ENCODE results near the gene ITIH4. TPM values are rescaled to one million over a fixed set of nuclear protein-coding genes. Genes with fewer than 3 reads are reported as not detected.

Gene ITIH4
- total and polyA plus RNA-seq, 2 experiments from 2014 or later: 55.9 to 91.3 TPM

GRCh38 chr3:52879090-52879489 lies 48.6 kb upstream of the ITIH4 start:
- no peaks in the 10 kb centered on the region for H4K20me1 ChIP-seq (ENCODE audit: insufficient read depth, poor library complexity, severe bottlenecking)
- WGBS (ENCODE audit: low lambda C conversion rate, missing lambda C conversion rate): 92% methylated on average over 4 of the region's 4 CpGs
- no peak overlapping the region for H3K4me2 ChIP-seq
- no peaks in the 10 kb centered on the region for H3K9me3 ChIP-seq (ENCODE audit: low read depth)
- H2AFZ ChIP-seq: no peak overlapping the region
- H3K27ac ChIP-seq: no peak overlapping the region
- H3K4me1 ChIP-seq (ENCODE audit: insufficient read depth): no peaks in the 10 kb centered on the region
- H3K9me2 ChIP-seq (replicated peaks; ENCODE audit: insufficient read depth): no peaks in the 10 kb centered on the region
- H3K4me3 ChIP-seq: no peak overlapping the region
- no peaks in the 10 kb centered on the region for H3K36me3 ChIP-seq (replicated peaks; ENCODE audit: insufficient read depth, low read depth)
- no peaks in the 10 kb centered on the region for H3K27me3 ChIP-seq
- no peak for TF ChIP-seq EZH2phosphoT487 (IDR thresholded peaks at IDR 0.05; ENCODE audit: low read depth, severe bottlenecking, unreplicated experiment)
- TF ChIP-seq CTCF (IDR thresholded peaks at IDR 0.05; ENCODE audit: poor library complexity): no peak
- TF ChIP-seq EZH2 (IDR thresholded peaks at IDR 0.05; ENCODE audit: borderline replicate concordance): no peak
- DNase-seq (ENCODE audit: low spot score): no peak
- peaks cover 22% of the 10 kb centered on the region for H3K79me2 ChIP-seq

- H3K4me3 ChIP-seq: no peak overlapping the region
- H4K20me1 ChIP-seq (ENCODE audit: insufficient read depth, poor library complexity, severe bottlenecking): no peaks in the 10 kb centered on the region
- peaks cover 31% of the 10 kb centered on the region for H3K79me2 ChIP-seq
- no peak overlapping the region for H2AFZ ChIP-seq
- no peaks in the 10 kb centered on the region for H3K9me2 ChIP-seq (replicated peaks; ENCODE audit: insufficient read depth)
- H3K27me3 ChIP-seq: no peaks in the 10 kb centered on the region
- no peak overlapping the region for H3K27ac ChIP-seq
- H3K36me3 ChIP-seq (replicated peaks; ENCODE audit: insufficient read depth, low read depth): no peaks in the 10 kb centered on the region
- no peak for DNase-seq (ENCODE audit: low spot score)
- 95% methylated on average over 3 of the region's 3 CpGs for WGBS (ENCODE audit: low lambda C conversion rate, missing lambda C conversion rate)
- no peaks in the 10 kb centered on the region for H3K9me3 ChIP-seq (ENCODE audit: low read depth)
- TF ChIP-seq EZH2phosphoT487 (IDR thresholded peaks at IDR 0.05; ENCODE audit: low read depth, severe bottlenecking, unreplicated experiment) (no peak), EZH2 (IDR thresholded peaks at IDR 0.05; ENCODE audit: borderline replicate concordance) (no peak), CTCF (IDR thresholded peaks at IDR 0.05; ENCODE audit: poor library complexity) (no peak)
- no peaks in the 10 kb centered on the region for H3K4me1 ChIP-seq (ENCODE audit: insufficient read depth)
- H3K4me2 ChIP-seq: no peak overlapping the region
These were observed 46.6 kb upstream of the ITIH4 start for GRCh38 chr3:52877085-52877484.

- H3K9me2 ChIP-seq (replicated peaks; ENCODE audit: insufficient read depth): no peaks in the 10 kb centered on the region
- H3K27ac ChIP-seq: no peak overlapping the region
- WGBS (ENCODE audit: low lambda C conversion rate, missing lambda C conversion rate): 89% methylated on average over 9 of the region's 9 CpGs
- no peaks in the 10 kb centered on the region for H3K27me3 ChIP-seq
- H3K4me1 ChIP-seq (ENCODE audit: insufficient read depth): no peaks in the 10 kb centered on the region
- no peak for DNase-seq (ENCODE audit: low spot score)
- H3K36me3 ChIP-seq (replicated peaks; ENCODE audit: insufficient read depth, low read depth): no peaks in the 10 kb centered on the region
- H3K79me2 ChIP-seq: peaks cover 30% of the 10 kb centered on the region
- H4K20me1 ChIP-seq (ENCODE audit: insufficient read depth, poor library complexity, severe bottlenecking): no peaks in the 10 kb centered on the region
- no peak for TF ChIP-seq CTCF (IDR thresholded peaks at IDR 0.05; ENCODE audit: poor library complexity)
- no peak for TF ChIP-seq EZH2phosphoT487 (IDR thresholded peaks at IDR 0.05; ENCODE audit: low read depth, severe bottlenecking, unreplicated experiment)
- TF ChIP-seq EZH2 (IDR thresholded peaks at IDR 0.05; ENCODE audit: borderline replicate concordance): no peak
- no peak overlapping the region for H3K4me2 ChIP-seq
- H3K9me3 ChIP-seq (ENCODE audit: low read depth): no peaks in the 10 kb centered on the region
- no peak overlapping the region for H2AFZ ChIP-seq
- no peak overlapping the region for H3K4me3 ChIP-seq
These were observed 44.6 kb upstream of the ITIH4 start for GRCh38 chr3:52874864-52875587.
